Muscle layer of colon (tissue), 2 donors: ENCODE data around the gene FARSB.
A peak's percentile ranks its signal among the peaks of the same experiment; 100 is the strongest.

ENCODE experiments used
- H3K27ac ChIP-seq: one replicate; pipeline ENCODE4 v1.7.0; 2013; ENCODE audit warnings: low read depth, mild to moderate bottlenecking, low read length, moderate library complexity
- H3K27me3 ChIP-seq, 2 donors: one replicate each; pipeline ENCODE4 v1.7.0; 2013; ENCODE audit warnings: low read length in 2 of 2, mild to moderate bottlenecking in 2 of 2; ENCODE audit not compliant: insufficient read depth in 2 of 2, control insufficient read depth in 1 of 2
- H3K36me3 ChIP-seq: one replicate; pipeline ENCODE4 v1.7.0; 2013; ENCODE audit warnings: mild to moderate bottlenecking, low read length; ENCODE audit not compliant: insufficient read depth
- H3K4me1 ChIP-seq: one replicate; pipeline ENCODE4 v1.7.0; 2013; ENCODE audit warnings: mild to moderate bottlenecking, low read length; ENCODE audit not compliant: insufficient read depth
- H3K4me3 ChIP-seq, 2 donors: one replicate each; pipeline ENCODE4 v1.7.0; 2013; ENCODE audit warnings: low read length in 2 of 2, low read depth in 1 of 2, mild to moderate bottlenecking in 1 of 2, moderate library complexity in 1 of 2
- H3K9ac ChIP-seq: one replicate; pipeline ENCODE4 v1.7.0; 2013; ENCODE audit warnings: low read length
- H3K9me3 ChIP-seq: one replicate; pipeline ENCODE4 v1.7.0; 2013; ENCODE audit warnings: mild to moderate bottlenecking, low read length
- donor health status: abdominal sarcoma.
- donor health status: Adenocarcinoma of cecum.

FARSB gene

DNA sequence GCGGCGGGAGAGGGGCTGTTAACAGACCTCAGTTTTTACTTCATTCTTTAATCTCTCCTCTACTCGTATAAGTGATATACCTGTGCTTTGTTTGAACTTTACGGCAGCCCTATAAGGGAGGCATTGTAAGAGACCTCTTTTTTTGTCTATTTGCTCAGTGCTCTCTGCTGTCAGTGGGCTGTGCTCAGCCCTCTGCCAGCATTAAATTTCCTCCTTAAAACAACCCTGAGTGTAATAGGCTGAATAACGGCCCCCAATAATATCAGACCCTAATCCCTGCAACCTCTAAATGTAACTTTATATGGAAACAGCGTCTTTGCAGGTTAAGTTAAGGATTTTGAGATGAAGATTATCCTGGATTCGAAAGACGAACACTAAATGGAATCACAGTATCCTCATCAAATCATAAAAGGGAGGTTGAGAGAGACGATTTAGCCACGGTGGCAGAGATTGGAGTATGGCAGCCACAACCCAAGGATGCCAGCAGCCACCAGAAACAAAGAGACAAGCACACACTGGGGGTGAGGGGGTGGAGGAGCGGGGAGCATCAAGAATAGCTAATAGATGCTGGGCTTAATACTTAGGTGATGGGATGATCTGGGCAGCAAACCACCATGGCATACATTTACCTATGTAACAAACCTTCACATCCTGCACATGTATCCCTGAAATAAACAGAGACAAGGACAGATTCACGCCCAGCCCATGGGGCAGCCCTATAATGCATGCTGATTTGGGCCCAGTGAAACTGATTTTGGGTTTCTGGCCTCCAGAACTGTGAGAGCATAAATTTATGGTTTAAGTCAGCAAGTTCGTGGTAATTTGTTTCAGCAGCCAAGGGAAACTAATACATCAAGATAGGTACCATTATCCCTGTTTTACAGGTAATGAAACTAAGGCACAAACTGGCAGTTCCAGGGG, 894 bp upstream of the FARSB start:
- H3K36me3 ChIP-seq = no peaks in the 10 kb centered on the region
- H3K9ac ChIP-seq = peak overlapping the region; percentile 45
- no peaks in the 10 kb centered on the region for H3K9me3 ChIP-seq
- peaks cover 26% of the 10 kb centered on the region for H3K4me1 ChIP-seq
- peak overlapping the region; percentile 87 for H3K27ac ChIP-seq
- H3K4me3 ChIP-seq = peak overlapping the region; percentile 93 to 98
- no peaks in the 10 kb centered on the region for H3K27me3 ChIP-seq

- Histone ChIP-seq H3K36me3 (peaks cover 1% of the 10 kb centered on the region), H3K4me1 (peaks cover 26% of the 10 kb centered on the region), H3K9ac (no peak overlapping the region), H3K27ac (no peak overlapping the region), H3K4me3 (no peak overlapping the region), H3K9me3 (no peaks in the 10 kb centered on the region), H3K27me3 (no peaks in the 10 kb centered on the region)
Observed at GRCh38 chr2:222653280-222653679, 2.6 kb downstream of the FARSB start.

DNA sequence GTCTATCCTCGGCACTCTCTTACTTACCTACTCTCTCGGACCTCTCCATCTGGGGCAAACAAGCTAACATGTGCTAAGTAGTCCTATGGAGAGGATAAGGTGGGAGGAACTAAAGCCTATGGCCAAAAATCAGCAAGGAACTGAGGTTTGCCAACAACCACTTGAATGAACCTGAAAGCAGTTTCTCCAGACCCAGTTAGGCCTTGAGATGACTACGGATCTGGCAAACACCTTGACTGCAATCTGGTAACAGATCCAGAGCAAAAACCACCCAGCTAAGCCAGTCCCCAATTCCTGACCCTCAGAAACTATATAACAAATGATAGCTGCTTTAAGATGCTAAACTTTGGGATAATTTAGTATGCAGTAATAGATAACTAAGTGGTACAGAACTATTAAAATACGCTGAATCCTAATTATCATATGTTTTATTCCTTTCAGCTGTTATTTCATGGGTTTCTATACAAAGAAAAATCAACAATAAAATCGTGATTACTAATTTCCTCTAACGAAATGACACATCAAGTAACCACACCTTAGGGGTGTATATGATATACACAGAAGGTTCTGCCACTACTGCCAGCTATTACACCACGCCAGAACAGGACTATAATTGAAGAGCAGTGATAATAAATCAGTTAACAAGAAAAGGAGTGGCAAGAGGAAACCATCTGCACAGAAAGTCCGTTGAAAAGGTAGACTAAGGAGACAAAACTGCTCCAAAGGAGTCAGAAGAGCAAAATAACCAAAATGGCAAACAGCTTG, 3.2 kb downstream of the FARSB start:
- H3K36me3 ChIP-seq = peaks cover 4% of the 10 kb centered on the region
- H3K9ac ChIP-seq = no peak overlapping the region
- H3K27ac ChIP-seq = no peak overlapping the region
- no peaks in the 10 kb centered on the region for H3K9me3 ChIP-seq
- no peak overlapping the region for H3K4me3 ChIP-seq
- peaks cover 26% of the 10 kb centered on the region for H3K4me1 ChIP-seq
- no peaks in the 10 kb centered on the region for H3K27me3 ChIP-seq

DNA sequence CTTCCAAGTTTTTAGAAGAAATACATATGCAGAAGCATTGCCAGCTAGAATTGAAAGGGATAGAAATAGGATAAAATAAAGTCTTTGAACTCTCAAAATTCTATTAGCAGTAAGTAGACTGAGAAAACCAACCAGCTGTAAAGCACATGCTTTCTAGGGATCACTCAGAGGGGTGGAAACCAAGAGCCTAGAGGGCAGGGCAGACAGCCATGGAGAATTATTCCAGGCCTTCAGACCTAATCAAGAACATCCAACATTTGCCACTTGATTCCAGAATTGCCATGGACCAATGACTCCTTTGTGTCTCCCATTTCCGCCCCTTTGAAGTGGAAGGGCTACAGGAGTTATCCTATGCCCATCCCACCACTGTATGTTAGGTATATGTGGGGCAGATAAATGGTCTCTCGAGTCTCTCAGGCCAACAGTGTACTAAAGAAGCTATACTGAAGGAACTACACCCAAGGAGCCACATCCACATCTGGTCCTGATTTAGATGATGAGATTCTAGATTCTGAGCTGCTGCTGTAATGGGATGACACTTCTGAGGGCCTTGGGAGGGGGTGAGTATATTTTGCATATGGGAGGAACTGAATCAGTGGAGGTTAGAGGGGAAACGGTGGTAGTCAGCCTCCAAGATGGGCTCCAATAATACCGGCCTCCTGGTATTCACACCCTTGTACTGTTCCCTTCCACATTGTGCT, 4.0 kb downstream of the FARSB start:
- H3K4me1 ChIP-seq = peaks cover 24% of the 10 kb centered on the region
- no peaks in the 10 kb centered on the region for H3K9me3 ChIP-seq
- no peak overlapping the region for H3K27ac ChIP-seq
- no peak overlapping the region for H3K4me3 ChIP-seq
- no peaks in the 10 kb centered on the region for H3K27me3 ChIP-seq
- peaks cover 4% of the 10 kb centered on the region for H3K36me3 ChIP-seq
- no peak overlapping the region for H3K9ac ChIP-seq

GRCh38 chr2:222649801-222650200, 6.1 kb downstream of the FARSB start:
- no peak overlapping the region for H3K27ac ChIP-seq
- peaks cover 14% of the 10 kb centered on the region for H3K4me1 ChIP-seq
- H3K9me3 ChIP-seq = no peaks in the 10 kb centered on the region
- no peaks in the 10 kb centered on the region for H3K27me3 ChIP-seq
- H3K4me3 ChIP-seq = no peak overlapping the region
- H3K9ac ChIP-seq = no peak overlapping the region
- H3K36me3 ChIP-seq = peaks cover 4% of the 10 kb centered on the region

DNA sequence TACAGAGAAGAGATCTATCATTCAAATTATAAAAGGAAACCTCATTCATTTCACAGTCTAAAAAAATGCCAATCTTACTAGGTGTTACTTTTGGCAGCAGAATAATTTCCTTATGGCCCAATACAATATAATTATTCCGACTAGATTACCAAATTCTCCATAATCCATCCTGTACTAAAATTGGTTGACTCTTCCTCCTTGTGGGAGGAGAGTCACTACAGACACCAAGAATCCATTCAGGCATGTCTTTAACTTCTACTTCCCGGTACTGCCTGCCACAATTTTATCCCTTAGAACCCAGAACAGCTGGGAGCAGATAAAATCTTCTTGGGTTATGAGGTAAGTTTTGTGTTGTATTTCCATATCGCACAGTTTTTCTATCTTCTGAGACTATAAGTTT, 9.9 kb downstream of the FARSB start:
- Histone ChIP-seq H3K9ac (no peak overlapping the region), H3K27ac (no peak overlapping the region), H3K36me3 (peaks cover 14% of the 10 kb centered on the region), H3K27me3 (no peaks in the 10 kb centered on the region), H3K9me3 (no peaks in the 10 kb centered on the region), H3K4me1 (no peaks in the 10 kb centered on the region), H3K4me3 (no peak overlapping the region)

- no peak overlapping the region for H3K4me3 ChIP-seq
- H3K27me3 ChIP-seq = no peaks in the 10 kb centered on the region
- no peak overlapping the region for H3K9ac ChIP-seq
- H3K4me1 ChIP-seq = no peaks in the 10 kb centered on the region
- H3K27ac ChIP-seq = no peak overlapping the region
- H3K9me3 ChIP-seq = no peaks in the 10 kb centered on the region
- peaks cover 19% of the 10 kb centered on the region for H3K36me3 ChIP-seq
Observed at GRCh38 chr2:222643134-222643533, 12.8 kb downstream of the FARSB start.

DNA sequence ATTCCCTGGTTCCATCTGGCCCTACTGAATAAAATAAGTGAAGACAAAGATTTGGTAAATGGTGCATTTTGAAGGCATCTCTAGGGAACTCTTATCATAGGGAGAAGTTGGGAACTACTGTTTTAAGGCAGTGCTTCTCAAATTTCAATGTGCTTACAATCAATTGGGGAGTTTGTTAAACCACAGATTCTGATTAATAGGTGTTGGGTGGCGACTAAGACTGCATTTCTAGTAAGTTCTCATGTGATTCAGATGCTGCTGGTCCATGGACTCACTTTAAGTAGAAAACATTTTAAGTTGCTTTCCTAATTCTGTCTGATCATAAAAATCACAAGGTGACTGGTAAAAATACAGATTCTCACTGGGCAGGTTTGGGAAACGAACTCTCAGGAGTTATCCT, 14.6 kb downstream of the FARSB start:
- H3K4me3 ChIP-seq = no peak overlapping the region
- H3K9me3 ChIP-seq = no peaks in the 10 kb centered on the region
- H3K36me3 ChIP-seq = peaks cover 32% of the 10 kb centered on the region
- no peaks in the 10 kb centered on the region for H3K4me1 ChIP-seq
- H3K27me3 ChIP-seq = no peaks in the 10 kb centered on the region
- H3K27ac ChIP-seq = no peak overlapping the region
- H3K9ac ChIP-seq = no peak overlapping the region

DNA sequence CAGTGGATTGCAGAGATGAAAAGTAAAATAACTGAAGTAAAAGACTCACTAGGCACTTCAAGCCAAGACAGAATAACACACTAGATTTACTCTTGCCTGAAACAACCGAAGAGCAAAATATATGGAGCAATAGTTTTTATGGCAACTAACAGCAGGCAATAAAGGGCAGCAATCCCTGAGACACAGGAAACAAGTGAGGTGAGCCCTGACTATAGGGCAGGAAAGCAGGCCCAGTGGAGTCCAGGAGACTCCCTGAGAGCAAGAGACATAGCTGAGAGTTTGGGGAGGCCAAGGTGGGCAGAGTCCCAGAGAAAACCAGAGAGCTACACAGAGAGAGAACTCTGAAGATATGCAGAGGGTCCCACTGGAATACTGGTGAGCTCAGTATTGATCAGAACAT, 18.8 kb downstream of the FARSB start:
- no peak overlapping the region for H3K27ac ChIP-seq
- H3K9me3 ChIP-seq = no peaks in the 10 kb centered on the region
- peaks cover 32% of the 10 kb centered on the region for H3K36me3 ChIP-seq
- no peak overlapping the region for H3K9ac ChIP-seq
- H3K4me3 ChIP-seq = no peak overlapping the region
- no peaks in the 10 kb centered on the region for H3K27me3 ChIP-seq
- no peaks in the 10 kb centered on the region for H3K4me1 ChIP-seq

- Histone ChIP-seq H3K9me3 (no peaks in the 10 kb centered on the region), H3K27me3 (no peaks in the 10 kb centered on the region), H3K4me3 (no peak overlapping the region), H3K27ac (no peak overlapping the region), H3K4me1 (no peaks in the 10 kb centered on the region), H3K36me3 (peaks cover 34% of the 10 kb centered on the region), H3K9ac (no peak overlapping the region)
Observed at GRCh38 chr2:222635295-222635694, 20.6 kb downstream of the FARSB start.

- H3K9ac ChIP-seq = no peak overlapping the region
- no peak overlapping the region for H3K4me3 ChIP-seq
- H3K9me3 ChIP-seq = no peaks in the 10 kb centered on the region
- H3K36me3 ChIP-seq = peaks cover 24% of the 10 kb centered on the region
- H3K27me3 ChIP-seq = no peaks in the 10 kb centered on the region
- H3K27ac ChIP-seq = no peak overlapping the region
- peaks cover 22% of the 10 kb centered on the region for H3K4me1 ChIP-seq
Observed at GRCh38 chr2:222627764-222628163, 28.1 kb downstream of the FARSB start.
